Stimulated activated naive CD4-positive, alpha-beta T cell (primary cell): ENCODE data around the gene MAGED2.
"Not testable (repeated sequence)": the region's sequence is repeated elsewhere in the genome, so short reads cannot be mapped to it uniquely, and the experiment has no call there.

Source experiments
- DNase-seq, 6 experiments: peaks; one replicate each; lab custom pipeline; 2025; lab: John Stamatoyannopoulos, UW

MAGED2 gene

GRCh38 chrX:54807524-54808108 lies at the start of gene MAGED2:
TSS of gene MAGED2 (plus strand) at chrX:54807745. CDS start at chrX:54809332, 1,587 bp downstream.
- peak; percentile 32 to 47 (median 40) for DNase-seq

- DNase-seq: no peak
Observed at GRCh38 chrX:54758114-54759055, 49.2 kb upstream of the MAGED2 start.

GRCh38 chrX:54774391-54775094 lies 33.0 kb upstream of the MAGED2 start:
- DNase-seq: not testable (repeated sequence)

DNA sequence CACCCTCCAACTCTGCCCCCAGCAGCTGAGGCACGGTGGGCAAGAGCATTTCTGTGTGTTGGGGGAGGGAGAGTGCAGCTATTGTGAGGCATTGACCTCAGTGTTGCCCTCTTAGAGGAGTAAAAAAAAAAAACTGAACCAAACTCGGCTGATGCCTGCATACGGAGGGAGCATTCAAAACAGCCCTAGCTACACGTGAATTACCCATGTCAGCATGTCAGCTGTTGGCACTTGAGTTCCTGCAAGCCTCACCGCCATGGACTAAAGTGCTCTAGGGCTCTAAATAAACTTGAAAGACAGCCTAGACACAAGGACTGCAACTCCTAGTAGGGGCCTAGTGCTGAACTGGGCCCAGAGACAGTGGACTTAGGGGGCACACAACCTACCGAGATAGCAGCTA lies 31.5 kb upstream of the MAGED2 start:
- DNase-seq: no peak

GRCh38 chrX:54776987-54777672 lies 30.4 kb upstream of the MAGED2 start:
- DNase-seq: no peak

- no peak for DNase-seq
Observed at GRCh38 chrX:54785901-54786300, 21.6 kb upstream of the MAGED2 start.

DNA sequence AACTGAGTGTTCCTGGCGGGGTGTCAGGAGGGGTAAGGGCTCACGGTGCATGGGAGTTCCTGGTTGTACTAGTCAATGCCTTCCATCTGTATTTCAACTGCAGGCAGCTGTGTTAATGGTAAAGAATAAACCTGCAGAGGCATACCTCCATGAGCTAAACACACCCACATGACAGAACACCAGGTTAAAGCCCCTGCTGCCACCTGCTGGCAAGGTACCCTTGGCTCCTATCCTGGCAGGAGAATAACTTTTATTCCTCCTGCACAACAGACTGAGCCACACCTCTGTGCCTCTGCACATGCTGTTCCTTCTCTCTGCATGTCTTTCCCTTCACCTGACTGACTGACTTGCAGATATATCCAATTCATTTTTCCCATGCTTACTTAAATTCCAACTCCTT lies 20.6 kb upstream of the MAGED2 start:
- DNase-seq: peak in 5 of 6 experiments; percentile 8 to 29 (median 20)

GRCh38 chrX:54788446-54788845 lies 19.1 kb upstream of the MAGED2 start:
- DNase-seq: no peak

DNA sequence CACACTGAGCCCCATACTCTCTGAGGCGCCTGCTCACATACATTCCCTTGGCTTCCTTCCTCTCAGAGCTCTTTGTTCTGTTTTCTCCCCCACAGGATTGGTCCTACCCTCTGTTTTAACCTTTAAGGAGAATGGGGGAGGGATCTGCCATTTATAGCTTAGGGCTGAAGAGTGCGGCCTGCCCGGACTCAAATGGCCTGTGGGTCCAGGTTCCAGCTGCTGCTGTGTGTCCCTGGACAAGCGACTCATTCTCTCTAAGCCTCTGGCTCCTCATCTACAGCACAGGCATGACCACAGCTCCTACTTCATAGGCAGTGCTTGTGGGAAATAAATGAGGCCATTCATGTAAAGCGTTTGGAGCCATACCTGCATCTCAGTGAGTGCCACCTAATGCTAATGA lies 18.1 kb upstream of the MAGED2 start:
- DNase-seq: not testable (repeated sequence)

DNA sequence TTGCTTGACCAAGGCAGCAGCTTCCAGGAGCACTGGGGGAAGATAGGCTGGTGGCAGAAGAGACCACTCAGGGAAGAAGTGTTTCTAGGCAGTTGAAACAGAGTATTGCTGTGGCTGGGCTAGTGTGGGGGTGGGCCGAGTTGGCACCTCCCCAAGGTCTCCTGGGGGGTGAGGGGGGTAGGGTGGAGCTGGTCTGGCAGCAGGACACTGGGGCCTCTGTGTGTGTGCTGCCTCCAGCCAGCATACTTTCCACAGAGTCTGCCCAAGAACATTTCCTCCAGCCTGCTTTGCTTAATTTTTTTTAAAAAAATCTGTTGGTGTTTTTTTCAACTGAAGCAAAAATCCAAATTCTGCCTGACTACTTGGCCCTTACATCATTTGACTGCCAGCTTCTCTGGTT lies 13.5 kb upstream of the MAGED2 start:
- no peak for DNase-seq

DNA sequence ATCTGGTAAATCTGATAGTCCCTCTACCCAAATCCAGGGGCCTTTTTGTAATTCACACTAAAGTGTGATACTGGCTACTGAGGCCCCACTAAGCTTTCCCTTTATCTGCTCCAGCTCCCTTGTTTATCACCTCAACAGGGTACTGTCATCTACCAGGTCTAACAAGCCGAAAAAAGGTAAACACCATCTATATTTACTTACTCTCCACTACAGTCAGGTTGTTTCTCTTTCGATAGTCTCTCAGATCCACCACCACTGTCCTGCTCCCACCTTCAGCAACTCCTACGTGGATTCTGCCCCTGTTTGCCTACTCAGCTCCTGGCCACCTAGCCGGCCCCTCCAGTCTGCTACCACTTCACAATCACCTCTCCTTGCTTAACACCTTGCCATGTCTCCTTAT lies 12.8 kb upstream of the MAGED2 start:
- DNase-seq: no peak

- no peak for DNase-seq
Observed at GRCh38 chrX:54798137-54798536, 9.4 kb upstream of the MAGED2 start, which contains the start of gene ITIH6. TSS of gene ITIH6 (minus strand) at chrX:54798255. CDS start at chrX:54798210, 45 bp downstream.

DNA sequence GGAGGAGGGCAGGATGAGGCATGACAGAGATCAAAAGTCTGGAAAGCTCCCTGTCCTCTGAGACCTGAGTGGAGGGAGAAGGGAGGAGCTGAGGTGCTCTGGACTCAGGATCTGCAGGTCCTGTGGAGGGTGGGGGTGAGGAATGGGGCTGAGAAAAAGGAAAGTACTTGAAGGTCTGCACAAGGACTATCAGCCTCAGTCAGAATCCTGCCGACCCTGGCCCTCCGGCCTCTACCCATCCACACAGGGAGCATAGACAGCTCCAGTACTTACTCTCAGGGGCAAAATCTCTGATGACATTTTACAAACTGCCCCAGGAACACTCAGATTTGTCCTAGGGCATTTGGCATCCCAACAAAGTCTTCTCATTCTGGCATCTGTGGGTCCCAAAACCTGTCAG lies 8.5 kb upstream of the MAGED2 start:
- no peak for DNase-seq

DNA sequence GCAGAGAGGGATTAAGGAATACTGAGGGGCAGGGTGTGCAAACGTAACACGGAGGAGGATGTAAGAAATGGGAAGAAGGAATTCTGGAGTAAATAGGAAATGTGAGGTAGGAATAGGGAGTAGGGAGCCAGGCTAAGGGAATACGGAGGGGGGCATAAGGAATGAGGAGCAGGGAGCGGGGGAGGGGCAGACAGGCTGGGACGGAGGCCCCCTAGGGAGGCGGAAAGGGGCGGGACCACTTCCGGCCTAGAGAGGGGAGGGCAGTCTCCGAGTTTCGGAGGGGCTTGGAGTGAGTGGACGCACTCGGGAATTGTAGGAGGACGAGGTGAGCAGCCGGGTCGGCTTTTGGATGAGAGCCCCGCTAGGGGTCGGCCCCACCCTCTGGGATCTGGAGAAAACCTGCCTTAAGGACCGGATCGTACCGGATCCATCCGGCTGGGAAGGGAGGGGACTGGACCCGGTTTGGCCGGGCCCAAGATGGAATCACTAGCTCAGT lies 612 bp downstream of the MAGED2 start:
- peak in 1 of 6 experiments; percentile 59 for DNase-seq

DNA sequence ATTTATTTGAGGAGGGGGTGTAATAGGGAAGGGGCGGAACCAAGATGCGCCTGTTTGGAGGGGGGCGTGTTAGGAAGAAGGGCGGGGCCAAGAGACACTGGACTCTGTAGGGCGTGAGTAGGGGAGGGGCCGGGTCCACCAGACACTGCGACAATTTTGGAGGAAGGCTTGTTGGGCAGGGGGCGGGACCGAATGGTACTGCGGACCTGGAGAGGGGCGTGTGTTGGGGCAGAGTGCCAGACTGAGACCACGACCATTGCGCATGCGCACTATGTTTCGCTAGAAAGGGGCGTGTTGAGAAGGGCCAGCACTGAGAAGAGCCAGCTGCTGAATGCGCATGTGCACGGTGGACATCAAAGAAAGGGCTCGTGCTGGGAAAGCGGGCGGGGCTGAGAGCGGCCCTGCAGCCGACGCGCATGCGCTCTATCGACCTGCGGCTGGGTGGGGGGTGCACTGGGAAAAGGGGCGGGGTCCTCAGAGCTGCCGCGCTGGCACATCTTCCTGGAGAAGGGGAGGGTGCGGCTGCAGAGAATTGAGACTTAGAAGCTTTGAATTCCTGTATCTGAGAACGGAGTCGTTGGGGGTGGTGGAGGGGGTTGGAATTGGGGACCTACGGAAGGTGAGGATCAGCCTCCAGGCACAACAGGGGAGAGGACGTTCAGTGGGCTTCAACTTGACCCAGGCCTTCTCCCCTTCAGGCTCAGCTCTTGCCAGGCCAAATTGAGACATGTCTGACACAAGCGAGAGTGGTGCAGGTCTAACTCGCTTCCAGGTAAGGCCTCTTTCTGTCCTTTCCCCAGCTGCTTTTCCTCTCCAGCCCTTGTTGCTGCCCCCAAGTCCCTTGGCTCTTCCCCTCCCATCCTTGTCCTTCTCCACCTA lies 1.3 kb downstream of the MAGED2 start:
- peak; percentile 73 to 90 (median 86) for DNase-seq

- no peak for DNase-seq
Observed at GRCh38 chrX:54810532-54810931, 3.0 kb downstream of the MAGED2 start.

DNA sequence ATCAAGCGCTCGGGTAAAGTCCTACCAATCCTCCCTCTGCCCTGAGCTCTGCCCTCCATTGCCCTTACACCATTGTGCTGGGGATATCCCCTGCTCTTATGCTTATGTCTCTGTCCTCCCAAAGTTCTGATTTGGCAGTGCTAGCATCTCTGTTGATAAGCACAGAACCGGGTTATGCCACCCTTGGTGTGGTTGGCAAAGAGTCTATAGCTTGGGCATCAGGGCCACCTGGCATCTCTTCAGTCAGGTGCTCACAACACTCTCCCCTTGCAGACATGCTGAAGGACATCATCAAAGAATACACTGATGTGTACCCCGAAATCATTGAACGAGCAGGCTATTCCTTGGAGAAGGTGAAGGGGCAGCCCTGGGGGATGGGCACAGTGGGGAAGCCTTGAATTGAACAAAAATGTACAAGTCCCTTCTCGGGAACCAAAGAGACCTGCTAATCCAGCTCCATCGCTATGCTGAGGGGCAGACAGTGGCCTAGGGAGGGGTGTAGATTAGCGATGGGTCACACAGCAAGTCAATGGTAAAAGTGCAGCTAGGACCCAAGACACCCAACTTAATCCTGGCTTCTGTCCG lies 3.8 kb downstream of the MAGED2 start:
- DNase-seq: no peak

GRCh38 chrX:54812306-54812705 lies 4.8 kb downstream of the MAGED2 start:
- DNase-seq: no peak

DNA sequence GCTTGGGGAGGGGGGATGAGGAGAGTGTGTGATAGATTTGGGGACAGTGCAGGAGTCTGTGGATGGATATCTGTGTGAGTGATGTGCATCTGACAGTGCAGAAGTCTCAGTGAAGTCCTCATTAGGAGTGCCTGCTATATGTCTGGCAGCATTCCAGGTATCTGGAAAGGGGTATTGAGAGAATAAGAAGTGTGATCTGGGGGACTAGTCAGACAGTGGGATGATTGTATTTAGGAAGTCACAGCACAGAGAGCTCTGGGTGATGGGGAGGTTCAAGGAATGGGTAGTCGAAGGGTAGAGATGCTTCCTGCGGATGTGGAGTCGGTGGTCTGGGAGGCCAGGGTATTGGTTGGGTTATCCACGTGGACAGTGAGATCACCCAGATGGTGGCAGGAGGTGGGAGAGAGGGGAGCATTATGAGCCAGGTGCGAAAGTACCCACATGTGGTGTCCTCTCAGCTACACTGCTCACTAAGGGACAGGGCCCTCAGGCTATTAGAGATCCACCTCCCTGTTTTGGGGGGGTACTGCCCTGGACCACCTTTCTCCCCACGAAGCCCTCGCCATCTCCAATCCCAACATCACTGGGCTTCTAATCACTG lies 9.8 kb downstream of the MAGED2 start:
- no peak for DNase-seq

DNA sequence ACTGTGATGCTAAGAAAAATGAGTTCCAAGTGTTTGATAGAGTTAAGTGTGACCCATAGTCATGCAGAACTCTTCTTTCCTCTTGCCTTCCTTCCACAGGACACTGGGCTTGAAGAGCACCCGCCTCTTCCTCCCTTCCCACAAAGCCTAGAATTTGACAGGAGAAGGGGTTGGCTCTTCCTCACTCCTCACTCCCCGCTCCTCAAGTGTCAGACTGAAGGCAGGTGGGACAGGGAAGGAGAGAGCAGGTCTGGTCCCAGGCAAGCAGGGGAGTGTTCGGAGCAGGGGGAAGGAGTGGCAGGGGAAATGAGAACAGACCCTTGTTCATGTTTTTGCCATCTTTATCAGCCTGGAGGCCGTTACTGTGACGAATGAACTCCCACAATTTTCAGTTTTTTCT lies 10.7 kb downstream of the MAGED2 start:
- DNase-seq: no peak
